D721Med (cell line): ENCODE data around the gene MESD.

ENCODE experiments used
- DNase-seq: peaks from one replicate; pipeline ENCODE4 v3.0.0; 2011; ENCODE audit warnings: low spot score; ENCODE audit not compliant: insufficient read length
- FAIRE-seq: peaks from 2 replicates; lab custom pipeline; 2011; peaks lifted over from hg19 to GRCh38; lab: Jason Lieb, UNC
- TF ChIP-seq, protein P1 (sequence below): IDR thresholded peaks from 2 replicates; pipeline ENCODE4 v1.5.1; 2012; ENCODE audit warnings: mild to moderate bottlenecking, control low read depth; ENCODE audit not compliant: insufficient read depth; ENCODE audit errors: missing control alignments

MESD gene

DNA sequence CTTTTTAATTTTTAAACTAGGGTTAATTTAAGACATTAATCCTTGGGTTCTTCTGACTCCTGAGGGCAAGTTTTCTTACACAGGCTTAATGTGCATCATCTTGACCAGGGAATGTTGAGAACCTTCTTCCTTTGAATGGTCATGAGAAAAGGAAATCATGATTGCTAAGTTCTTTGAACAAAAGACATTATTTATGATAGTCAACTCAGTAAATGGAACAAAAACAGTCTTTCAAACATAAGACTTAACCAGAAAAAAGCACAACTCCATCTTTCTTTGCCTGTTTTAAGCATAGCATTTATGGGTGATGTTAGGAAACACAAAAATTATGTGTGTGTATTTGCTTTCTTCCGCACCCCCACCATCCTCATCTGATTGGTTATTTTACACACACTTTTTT is 16.5 kb upstream of the MESD start:
- TF ChIP-seq, protein P1, sequence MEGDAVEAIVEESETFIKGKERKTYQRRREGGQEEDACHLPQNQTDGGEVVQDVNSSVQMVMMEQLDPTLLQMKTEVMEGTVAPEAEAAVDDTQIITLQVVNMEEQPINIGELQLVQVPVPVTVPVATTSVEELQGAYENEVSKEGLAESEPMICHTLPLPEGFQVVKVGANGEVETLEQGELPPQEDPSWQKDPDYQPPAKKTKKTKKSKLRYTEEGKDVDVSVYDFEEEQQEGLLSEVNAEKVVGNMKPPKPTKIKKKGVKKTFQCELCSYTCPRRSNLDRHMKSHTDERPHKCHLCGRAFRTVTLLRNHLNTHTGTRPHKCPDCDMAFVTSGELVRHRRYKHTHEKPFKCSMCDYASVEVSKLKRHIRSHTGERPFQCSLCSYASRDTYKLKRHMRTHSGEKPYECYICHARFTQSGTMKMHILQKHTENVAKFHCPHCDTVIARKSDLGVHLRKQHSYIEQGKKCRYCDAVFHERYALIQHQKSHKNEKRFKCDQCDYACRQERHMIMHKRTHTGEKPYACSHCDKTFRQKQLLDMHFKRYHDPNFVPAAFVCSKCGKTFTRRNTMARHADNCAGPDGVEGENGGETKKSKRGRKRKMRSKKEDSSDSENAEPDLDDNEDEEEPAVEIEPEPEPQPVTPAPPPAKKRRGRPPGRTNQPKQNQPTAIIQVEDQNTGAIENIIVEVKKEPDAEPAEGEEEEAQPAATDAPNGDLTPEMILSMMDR = no peak
- FAIRE-seq (no peak), DNase-seq (no peak)

DNA sequence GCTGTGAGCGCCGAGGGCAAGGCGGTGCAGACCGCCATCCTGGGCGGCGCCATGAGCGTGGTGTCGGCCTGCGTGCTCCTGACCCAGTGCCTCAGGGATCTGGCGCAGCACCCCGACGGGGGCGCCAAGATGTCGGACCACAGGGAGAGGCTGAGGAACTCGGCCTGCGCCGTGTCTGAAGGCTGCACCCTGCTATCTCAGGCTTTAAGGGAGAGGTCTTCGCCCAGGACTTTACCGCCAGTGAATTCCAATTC is 13.4 kb upstream of the MESD start:
- DNase-seq = no peak
- TF ChIP-seq, protein P1 = no peak
- FAIRE-seq = no peak

DNA sequence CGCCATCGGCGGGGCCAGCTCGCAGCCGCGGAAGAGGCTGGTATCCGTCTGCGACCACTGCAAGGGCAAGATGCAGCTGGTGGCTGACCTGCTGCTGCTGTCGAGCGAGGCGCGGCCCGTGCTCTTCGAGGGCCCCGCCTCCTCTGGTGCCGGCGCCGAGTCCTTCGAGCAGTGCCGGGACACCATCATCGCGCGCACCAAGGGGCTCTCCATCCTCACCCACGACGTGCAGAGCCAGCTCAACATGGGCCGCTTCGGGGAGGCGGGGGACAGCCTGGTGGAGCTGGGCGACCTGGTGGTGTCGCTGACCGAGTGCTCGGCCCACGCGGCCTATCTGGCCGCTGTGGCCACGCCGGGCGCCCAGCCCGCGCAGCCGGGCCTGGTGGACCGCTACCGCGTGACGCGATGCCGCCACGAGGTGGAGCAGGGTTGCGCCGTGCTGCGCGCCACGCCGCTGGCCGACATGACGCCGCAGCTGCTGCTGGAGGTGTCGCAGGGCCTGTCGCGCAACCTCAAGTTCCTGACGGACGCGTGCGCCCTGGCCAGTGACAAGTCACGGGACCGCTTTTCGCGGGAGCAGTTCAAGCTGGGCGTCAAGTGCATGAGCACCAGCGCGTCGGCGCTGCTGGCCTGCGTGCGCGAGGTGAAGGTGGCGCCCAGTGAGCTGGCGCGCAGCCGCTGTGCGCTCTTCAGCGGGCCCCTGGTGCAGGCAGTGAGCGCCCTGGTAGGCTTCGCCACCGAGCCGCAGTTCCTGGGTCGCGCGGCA is 12.9 kb upstream of the MESD start:
- TF ChIP-seq, protein P1 = no peak

DNA sequence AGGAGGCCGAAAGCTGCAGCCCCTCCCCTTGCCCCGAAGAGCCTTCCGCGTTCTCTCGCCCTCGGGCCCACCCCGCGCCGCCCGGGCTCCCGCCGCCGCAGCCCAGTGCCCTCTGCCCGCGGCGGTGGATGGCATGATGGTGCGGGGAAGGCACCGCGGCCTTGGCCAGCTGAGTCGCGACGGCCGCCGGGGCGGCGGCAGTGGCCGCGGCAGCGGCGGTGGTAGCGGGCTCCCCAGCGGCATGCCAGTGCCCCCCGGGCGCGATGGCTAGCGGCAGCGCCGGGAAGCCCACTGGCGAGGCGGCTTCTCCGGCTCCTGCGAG is 12.4 kb upstream of the MESD start:
- TF ChIP-seq, protein P1 = no peak
- FAIRE-seq (no peak), DNase-seq (no peak)

More for the DNA sequence above, 12.9 kb upstream of the MESD start:
- DNase-seq (no peak), FAIRE-seq (no peak)

DNA sequence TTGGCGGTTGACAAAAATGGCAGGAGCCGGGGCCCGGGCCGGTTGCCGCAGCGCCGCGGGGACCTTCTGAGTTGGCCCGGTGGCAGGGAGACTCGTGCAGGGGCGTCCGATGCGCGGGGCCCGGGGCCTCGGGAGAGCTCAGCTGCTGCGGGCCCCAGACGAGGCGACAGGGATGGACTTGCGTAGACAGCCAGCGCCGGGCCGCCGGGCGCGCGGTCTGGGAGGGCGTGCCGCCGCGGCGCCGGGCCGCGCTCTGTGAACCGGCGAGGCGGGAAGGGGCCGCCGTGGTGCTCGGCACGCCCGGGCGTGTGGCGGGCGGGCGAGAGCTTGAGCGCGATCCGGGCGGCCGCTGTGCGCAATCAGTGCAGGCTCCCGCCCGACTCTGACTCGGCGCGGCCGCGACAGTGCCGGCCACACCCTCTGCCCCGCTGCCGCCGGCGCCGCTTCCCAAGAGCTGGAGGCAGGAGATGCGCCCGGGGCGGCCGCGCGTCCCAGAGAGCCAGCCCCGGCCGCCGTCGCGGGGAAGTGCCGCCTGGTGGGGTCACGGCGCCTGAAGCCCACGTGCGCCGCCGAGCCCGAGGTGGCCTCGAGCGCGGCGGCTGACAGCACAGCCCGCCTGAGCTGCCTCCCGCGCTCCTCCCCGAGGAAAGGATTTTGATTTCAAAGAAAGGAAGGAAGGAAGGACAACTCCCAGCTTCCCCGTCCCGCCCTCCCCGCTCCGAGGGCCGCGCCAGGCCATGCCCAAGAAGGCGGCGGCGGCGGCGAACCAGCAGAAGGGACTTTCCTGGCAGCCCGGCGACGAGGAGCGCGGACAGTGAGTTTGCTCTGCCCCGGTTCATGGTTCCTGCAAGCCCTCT is 11.8 kb upstream of the MESD start:
- TF ChIP-seq, protein P1 = no peak
- DNase-seq (no peak), FAIRE-seq (no peak)

DNA sequence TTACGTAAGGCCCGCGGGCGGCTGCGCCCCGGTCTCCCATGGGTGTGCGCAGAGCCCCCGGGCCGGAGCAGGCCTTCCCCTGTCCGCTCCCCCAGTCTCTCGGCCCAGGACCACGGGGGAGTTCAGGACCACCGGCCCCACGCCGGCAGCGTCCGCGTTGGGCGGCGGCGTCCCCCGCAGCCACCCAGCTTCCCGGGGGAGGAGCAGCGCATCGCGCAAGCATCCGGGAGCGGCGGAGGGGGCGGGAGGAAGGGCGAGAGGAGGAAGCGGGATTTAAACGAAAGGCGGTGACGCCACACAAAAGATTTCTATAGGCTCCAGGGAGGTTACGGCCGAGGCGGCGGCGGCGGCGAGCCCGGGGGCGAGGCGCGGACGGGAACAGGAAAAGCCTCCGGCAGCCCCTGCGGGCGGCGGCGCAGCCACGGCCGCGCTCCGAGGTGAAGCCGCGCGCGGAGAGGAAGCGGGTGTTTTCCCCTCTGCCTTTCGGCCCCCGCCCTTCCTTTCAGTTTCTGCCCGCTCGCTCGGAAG is 11.1 kb upstream of the MESD start, which contains the start of gene TLNRD1:
Gene TLNRD1, plus strand, starts transcription at position 300 of the 528 bp plus-strand sequence. CDS start 1,349 bp downstream, outside the sequence.
- TF ChIP-seq, protein P1 = no peak
- peak; percentile 84 for DNase-seq
- FAIRE-seq = no peak
